GM18507 (cell line): Measurements from ENCODE around the gene SNN.

Experiments used
- DNase-seq: peaks from one replicate; pipeline ENCODE4 v3.0.0; 2011; ENCODE audit warnings: low read depth; ENCODE audit not compliant: insufficient read length; ENCODE audit errors: extremely low spot score
- FAIRE-seq: peaks from 2 replicates; lab custom pipeline; 2011; peaks lifted over from hg19 to GRCh38; lab: Jason Lieb, UNC

SNN gene

DNA sequence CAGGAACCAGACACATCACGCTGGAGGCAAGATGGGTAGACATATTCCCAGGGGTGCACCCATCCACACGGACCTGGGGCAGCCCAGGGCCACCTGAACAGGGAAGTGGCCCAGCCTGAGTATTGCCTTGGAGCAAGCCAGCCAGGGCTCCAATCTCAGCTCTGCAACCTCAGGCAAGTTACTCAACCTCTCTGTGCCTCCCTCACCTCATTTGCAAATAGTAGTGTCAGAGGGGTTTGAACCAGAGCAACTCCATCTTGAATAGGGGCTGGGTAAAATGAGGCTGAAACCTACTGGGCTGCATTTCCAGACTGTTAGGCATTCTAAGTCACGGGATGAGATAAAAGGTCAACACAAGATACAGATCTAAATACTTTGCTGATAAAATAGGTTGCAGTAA is 35.1 kb upstream of the SNN start:
- FAIRE-seq = no peak
- DNase-seq = no peak

DNA sequence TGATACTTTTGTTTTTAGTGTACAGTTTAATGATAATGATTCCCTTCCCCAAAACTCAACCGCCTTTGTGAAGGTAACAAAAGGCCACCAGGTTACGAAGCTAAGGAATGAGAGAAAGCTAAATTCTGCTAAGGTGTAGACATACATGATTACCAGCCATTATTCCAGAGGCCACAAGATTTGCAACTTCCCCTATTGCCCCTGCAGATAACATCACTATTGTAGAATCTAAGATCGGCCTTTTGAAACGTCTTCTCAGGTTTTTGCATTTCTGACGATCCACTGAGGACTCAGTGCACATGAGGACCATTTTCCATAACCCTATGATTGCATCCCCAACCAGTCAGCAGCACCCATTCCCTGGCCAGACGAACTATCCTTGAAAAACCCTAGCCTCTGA is 33.9 kb upstream of the SNN start:
- DNase-seq (no peak), FAIRE-seq (no peak)

DNA sequence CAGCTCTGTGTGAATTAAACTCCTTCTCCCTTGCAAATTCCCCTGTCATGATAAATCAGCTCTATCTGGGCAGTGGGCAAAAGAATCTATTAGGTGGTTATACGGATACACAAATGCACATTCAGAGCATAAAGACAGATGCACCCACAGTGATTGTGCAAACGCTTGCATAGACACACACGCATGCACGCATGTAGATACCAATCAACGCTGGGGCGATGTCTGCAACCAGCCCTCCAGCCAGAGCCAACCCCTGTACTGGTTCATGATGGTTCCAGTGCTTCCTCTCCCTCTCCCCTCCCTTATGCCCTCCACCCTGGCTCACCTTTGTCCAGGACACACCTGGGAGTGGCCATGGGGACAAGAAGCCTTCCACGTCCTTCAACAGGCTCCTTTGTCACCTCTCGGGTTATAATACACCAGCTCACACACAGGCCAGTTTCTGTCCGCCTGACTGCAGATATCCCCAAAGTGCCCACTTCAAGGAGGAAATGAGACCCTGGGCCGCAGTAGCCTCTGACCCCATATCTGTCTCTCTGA is 33.1 kb upstream of the SNN start:
- DNase-seq (no peak), FAIRE-seq (no peak)

DNA sequence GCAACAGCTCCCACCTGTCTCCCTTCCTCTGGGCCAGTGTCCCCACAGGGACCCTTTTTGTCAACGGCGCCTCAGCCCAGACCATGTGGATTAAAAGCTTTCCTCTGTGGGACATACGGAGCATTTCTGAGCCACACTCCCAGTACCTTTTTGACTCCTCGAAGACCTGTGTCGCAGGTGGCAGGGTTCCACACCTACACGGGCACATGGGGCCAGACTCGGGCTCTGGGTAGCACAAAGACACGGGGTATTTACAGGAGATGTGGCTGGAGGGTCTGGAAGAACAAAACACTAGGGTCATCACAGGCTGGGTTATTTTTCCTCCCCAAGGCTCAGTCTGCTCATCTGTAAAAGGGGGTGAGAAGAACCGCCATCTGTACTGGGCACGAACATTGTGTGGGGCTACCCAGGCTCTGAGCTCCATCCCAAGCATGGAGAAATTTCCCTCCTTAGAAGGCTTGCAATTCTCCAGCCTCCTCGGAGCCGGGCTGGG is 32.5 kb upstream of the SNN start:
- FAIRE-seq (no peak), DNase-seq (no peak)

DNA sequence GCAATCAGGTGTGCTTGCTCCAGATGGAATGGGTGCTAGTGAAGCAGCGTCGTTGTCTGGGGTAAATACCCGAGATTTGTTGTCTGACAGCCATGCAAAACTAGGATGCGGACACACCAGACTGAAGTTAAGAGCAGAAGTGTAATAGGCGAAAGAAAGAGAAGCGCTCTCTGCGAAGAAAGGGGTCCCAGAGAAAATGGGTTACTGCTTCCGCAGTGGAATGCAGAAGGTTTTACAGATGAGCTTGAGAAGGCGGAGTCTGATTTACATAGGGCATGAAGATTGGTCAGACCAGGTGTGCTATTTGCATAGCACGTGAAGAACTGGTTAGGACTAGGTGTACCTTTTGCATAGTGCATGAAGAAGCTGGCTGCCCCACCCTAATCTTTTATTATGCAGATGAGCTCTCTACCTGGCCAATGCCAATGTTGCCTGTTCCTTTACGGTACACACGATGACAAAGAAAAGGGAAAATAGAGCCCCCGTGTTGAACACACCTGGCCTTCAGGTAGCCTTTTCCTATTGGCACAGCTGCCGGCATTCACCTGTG is 32.0 kb upstream of the SNN start:
- FAIRE-seq (no peak), DNase-seq (no peak)

DNA sequence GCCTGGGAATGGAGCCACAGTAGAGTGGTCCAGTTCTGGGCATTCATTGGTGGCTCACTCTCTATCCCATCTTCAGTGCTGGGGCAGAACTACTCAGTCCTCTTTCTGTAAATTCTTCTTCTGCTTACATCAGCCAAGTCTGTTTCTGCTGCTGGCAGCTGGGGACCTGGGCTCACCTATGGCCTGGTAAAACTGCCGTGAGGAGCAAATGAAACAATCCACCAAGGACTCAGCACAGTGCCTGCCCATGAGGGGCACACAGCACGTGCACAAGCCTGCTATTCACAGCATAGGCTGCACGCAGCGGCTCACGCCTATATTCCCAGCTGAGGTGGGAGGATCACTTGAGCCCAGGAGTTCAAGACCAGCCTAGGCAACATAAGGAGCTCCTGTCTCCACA is 30.9 kb upstream of the SNN start:
- FAIRE-seq (no peak), DNase-seq (no peak)

DNA sequence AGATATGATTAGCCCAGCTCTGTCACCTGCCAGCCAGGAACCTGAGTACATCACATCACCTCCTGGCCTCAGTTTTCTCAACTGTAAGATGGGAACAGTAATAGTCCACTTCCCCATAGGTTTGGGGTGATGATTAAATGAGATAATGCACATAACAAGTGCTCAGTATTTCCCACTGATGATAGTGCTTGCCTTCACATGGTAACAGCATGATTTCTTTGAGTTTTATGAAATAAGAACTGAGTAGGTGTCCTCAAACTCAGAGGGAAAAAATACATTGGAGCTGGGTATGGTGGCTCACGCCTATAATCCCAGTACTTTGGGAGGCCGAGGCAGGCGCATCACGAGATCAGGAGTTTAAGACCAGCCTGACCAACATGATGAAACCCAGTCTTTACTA is 30.1 kb upstream of the SNN start:
- no peak for DNase-seq
- no peak for FAIRE-seq

DNA sequence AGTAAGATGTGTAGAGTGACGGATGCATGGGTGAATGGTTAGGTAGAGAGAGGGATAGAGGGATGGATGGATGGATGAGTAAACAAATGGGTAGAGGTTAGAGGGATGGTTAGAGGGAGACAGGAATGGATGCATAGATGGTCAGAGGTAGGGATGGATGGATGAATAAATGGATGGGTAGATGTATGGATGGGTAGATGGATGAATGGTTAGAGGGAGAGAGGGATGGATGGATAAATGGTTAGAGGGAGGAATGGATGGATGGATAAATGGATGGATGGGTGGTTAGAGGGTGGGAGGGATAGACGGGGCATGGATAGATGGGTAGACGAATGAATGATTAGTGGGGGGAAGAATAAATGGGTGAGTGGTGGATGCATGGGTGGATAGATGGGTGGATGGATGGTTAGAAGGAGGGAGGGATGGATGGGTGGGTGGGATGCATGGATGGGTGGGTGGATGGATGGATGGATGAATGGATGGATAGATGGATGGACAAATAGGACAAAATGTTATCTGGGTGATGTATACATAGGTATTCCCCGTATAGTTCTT is 29.2 kb upstream of the SNN start:
- FAIRE-seq (no peak), DNase-seq (no peak)

DNA sequence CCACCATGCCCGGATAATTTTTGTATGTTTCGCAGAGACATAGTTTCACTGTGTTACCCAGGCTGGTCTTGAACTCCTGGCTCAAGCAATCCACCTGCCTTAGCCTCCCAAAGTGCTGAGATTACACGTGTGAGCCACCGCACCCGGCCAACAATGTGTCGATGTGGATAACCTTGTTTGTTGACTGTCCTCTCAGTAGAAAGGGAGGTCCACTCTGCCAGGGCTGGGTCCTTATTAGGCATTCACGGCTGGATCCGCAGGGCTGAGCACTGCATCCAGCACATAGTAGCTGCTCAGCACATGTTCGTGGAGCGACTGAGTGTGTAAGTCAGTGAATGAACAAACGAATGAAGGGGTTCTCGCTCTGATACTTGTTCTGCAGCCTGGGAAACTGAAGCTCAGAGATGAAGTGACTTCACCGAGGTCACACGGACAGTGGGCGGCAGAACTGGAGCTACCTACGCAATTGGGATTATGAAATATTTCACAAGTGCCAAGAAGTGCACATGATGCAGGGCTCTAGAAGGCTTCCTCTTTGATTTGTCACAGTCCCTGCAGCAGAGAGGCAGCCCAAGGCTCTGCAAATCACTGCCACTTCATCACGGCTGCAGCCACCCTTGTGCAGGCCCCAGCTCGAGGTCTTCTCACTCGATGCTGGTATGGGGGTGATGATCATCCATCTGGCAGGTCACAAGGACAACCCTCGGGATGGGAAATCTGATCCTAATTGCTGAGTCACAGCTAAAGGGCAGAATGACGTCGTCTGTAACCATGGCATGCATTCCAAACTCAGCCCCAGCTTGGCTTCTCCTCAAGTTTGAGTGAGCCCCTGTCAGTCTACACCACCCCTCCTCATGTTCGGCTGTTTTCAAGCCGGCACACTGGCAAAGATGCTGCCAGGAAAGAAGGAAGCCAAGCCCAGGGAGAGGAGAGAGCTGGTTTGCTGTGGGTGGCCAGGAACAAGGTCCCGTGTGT is 28.0 kb upstream of the SNN start:
- no peak for FAIRE-seq
- no peak for DNase-seq

DNA sequence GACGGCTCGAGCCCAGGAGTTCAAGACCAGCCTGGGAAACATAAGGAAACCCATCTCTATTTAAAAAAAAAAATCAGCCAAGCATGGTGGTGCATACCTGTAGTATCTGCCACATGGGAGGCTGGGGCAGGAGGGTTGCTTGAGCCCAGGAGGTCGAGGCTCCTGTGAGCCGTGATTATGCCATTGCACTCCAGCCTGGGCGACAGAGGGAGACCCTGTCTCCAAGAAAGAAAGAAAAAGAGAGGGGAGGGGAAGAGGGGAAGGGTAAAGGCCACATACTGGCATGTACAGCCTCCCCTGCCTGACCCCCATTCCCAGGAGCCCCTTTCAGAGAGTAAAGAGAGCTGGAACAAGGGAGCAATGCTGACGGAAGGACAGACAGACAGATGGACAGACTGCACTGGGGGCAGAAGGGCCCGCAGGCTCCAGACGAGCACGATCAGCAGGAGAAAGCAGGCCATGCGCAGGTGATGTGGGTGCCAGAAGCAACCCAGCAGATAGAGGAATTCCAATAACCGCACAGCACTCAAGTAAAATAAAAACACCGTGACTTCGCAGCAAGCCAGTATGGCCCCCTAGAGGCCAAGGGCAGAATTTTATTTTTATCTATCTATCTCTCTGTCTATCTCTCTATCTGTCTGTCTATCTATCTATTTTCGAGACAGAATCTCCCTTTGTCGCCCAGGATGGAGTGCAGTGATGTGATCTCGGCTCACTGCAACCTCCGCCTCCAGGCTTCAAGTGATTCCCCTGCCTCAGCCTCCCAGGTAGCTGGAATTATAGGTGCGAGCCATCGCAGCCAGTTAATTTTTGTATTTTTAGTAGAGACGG is 27.1 kb upstream of the SNN start:
- DNase-seq (peak; percentile 46), FAIRE-seq (no peak)

DNA sequence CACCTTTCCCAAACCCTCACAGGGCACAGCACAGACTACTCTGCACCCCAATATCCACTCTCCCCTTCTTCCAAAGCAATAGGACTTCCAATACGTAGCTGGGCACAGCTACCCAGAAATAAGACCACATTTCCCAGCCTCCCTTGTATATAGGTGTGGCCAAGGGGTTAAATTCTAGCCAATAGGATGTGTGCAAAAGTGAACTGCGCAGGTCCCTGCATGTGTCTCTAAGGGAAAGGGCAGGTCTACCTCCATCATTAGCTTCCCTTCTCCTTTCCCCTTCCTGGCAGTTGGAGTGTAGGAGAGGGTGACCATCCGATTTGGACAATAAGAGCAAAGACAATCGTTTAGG is 25.5 kb upstream of the SNN start:
- DNase-seq (no peak), FAIRE-seq (no peak)

DNA sequence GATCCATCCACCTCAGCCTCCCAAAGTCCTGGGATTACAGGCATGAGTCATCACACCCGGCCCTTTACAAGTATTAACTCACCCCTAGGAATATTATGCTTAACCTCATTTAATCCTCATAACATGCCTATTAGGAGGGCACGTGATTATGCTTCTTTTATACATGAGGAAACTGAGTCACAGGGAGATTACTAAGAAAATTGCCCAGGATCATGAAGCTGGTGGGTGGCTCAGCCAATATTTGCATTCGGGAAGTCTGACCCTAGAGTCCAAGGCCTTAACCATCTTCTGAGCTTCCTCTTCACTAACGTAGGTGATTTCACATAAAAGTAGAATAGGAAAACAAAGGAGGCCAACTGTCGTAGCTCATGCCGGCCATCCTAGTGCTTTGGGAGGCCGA is 19.0 kb upstream of the SNN start:
- DNase-seq = no peak
- FAIRE-seq = no peak

DNA sequence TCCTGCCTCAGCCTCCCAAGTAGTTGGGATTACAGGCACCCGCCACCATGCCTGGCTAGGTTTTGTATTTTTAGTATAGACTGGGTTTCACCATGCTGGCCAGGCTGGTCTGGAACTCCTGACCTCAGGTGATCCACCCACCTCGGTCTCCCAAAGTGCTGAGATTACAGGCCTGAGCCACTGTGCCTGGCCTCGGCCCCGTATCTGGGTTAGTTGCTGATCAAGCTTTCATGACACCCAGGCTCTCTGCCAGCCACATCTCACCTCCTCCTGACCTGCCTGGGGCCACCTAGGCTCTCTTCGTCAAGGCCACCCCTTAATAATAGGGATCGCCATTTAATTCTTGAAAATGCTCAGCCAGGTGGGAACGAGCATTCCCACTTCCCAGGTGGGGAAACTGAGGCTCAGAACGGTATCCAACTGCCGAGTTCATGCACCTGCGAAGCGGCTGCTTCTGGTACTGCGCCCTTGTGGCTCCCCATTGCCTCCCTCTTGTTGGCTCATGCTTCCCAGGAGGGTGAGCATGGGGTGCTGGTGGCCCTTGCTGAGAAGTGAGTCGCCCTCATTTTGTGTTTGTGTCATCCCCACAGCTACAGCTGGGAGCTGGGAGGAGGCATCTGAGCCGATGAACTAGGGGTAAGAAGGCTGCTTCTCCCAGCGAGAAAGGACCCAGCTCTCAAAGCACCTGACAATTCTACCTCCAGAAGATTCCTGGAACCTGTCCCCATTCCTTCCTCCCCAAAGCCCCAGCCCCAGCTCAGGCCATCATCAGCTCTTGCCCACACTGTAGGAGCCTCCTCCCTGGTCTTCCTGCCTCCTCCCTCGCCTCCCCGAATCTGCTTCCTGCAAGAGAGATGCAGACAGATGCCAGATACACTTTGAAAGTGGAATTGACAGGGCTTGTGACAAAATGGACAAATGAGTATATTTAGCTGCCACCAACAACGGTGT is 17.3 kb upstream of the SNN start:
- DNase-seq (no peak), FAIRE-seq (no peak)

DNA sequence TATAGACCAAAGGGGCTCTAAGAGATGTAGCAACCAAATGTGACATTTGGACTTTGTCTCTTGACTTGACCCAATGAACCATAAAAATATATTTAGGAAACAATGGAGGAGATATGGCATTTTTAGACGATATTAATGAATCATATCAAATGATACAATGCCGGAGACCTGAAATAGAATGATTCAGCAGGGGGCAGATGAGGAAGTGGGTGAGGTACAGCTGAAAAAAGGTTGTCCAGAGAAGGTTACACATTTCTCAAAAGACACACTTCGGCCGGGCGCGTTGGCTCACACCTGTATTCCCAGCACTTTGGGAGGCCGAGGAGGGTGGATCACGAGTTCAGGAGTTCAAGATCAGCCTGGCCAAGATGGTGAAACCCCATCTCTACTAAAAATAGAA is 16.5 kb upstream of the SNN start:
- DNase-seq = no peak
- no peak for FAIRE-seq

DNA sequence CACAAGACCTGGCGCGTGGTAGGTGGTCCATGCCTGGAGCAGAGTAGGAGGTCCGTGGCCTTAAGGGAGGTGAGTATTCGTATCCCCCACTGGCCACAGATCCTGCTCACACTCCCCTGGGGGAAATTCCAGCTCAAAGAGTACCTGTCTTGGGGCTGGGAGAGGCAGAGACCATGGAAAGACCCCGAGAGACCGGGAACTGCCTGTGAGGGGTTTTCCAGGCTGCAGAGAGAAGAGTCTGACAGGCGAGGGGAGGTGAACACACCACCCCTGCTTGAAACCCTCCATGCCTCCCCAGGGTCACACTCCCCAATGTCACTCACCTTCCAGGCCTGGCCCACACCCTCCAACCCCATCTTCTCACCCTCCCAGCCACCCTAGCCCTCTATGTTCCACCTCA is 12.6 kb upstream of the SNN start:
- DNase-seq (no peak), FAIRE-seq (no peak)

DNA sequence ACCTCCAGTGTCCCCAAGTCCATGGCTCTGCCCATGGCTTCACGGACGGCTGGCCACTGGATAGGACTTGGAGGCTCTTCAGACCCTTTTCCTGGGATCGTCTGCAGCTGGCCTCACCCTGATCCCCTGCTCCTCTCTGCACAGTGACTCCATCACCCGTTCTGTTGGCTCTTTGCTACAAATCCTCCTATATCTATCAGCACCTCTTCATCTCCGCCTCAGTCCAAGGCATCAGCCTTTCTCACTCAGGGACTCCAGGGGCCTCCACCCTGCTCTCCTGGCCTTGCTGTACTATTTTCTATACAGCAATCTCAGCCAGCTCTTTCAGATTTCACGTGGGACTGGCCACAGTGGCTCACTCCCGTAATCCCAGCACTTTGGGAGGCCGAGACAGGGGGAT is 10.7 kb upstream of the SNN start:
- no peak for FAIRE-seq
- no peak for DNase-seq

DNA sequence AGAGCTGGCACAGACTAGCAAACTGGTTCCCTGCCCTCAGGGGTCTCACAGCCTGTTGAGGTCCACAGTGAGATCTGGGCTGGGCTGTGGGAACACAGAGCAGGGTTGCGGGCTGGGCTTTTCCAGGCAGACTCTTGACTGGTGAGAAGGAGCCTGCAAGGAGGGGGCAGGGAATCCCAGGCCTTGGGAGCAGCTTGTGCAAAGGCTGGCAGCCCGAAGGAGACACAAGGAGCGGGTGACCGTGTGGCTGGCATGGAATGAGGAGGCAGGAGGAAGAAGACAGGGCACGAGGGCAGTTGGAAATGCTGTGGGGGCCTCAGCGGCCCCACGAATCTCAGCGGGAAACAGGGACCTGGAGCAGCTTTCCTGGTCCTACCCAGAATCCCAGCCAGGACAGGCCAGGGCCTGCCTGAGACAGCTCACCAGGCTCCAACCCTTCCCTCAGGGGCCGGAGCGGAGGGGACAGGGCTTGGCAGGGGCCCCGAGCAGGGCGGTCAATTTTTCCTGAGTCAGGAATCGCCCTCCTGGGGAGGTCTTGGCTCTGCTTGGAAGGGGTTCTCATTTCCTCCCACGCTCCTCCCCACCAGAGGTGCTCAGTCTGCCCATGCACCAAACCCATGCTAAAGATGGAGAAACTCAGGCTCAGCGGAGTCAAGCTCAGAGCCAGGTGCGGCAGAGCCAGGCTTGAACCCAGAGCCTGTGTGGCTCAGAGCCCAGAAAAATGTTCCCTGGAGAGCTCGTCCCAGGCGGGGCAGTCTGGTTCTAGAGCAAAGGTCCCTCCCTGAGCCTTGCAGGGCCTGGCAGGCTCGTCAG is 9.2 kb upstream of the SNN start:
- FAIRE-seq = no peak

DNA sequence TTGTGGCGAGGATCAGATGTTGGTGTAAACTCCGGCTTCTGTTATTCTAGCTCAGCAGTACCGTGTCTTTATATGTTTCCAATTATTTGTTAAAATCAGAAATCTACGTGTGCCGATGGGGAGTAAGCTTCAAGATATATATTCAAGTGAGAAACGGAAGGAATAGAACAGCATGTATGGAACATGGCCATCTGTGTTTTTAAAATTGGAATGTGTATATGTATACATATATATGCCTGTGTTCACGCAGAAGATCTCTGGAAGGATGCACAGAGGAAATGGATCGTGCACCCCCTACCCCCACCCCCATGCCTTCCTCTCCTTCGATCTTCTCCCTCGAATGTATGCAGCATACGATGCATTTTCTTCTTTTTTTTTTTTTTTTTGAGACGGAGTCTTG is 7.7 kb upstream of the SNN start:
- no peak for DNase-seq
- no peak for FAIRE-seq

More for the DNA sequence above, 9.2 kb upstream of the SNN start:
- DNase-seq = no peak
